ENCODE measurements around the gene RAD51AP2. TPM values are rescaled to one million over a fixed set of nuclear protein-coding genes. Genes with fewer than 3 reads are reported as not detected.

RAD51AP2 gene
- total and polyA plus RNA-seq, 2 of the 13 experiments (the other 11 are each of a cell fraction or from before 2014, with no cell fraction given) = 0.11 to 0.12 TPM

DNA sequence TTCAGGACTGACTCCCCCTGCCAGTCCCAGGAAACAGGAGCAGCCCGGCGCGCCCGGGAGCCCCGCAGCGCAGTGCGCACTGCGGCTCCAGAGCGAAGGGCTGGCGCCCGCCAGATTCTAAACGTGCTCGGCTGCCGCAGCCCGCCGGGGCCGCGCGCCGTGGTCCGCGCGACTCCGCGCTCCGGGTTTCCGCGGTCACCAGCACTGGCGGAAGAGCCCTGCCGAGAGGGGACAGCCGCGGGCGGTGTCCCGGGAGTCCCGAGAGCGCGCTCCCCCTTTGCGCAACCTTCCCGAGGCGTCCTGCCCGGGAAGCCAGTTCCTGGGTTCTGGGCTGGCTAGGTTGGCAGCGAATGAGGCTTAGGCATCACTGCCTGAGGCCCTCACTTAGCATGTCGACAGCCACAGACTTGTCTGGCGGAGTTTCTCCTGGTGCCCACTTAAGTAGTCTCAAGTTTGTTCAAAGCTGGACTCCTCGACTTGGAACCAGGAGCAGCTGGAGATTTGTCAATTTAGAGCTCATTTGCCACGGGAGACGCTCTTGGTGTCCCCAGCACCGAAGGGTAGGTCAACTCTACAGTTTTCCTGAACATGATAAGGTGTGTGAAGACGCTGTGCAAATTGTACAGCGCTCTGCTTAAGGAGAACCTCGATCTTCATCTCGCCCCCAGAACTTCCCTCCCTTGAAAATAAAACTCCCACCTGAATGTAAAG is 20.8 kb upstream of the RAD51AP2 start (continued):
- TF ChIP-seq, protein P1, sequence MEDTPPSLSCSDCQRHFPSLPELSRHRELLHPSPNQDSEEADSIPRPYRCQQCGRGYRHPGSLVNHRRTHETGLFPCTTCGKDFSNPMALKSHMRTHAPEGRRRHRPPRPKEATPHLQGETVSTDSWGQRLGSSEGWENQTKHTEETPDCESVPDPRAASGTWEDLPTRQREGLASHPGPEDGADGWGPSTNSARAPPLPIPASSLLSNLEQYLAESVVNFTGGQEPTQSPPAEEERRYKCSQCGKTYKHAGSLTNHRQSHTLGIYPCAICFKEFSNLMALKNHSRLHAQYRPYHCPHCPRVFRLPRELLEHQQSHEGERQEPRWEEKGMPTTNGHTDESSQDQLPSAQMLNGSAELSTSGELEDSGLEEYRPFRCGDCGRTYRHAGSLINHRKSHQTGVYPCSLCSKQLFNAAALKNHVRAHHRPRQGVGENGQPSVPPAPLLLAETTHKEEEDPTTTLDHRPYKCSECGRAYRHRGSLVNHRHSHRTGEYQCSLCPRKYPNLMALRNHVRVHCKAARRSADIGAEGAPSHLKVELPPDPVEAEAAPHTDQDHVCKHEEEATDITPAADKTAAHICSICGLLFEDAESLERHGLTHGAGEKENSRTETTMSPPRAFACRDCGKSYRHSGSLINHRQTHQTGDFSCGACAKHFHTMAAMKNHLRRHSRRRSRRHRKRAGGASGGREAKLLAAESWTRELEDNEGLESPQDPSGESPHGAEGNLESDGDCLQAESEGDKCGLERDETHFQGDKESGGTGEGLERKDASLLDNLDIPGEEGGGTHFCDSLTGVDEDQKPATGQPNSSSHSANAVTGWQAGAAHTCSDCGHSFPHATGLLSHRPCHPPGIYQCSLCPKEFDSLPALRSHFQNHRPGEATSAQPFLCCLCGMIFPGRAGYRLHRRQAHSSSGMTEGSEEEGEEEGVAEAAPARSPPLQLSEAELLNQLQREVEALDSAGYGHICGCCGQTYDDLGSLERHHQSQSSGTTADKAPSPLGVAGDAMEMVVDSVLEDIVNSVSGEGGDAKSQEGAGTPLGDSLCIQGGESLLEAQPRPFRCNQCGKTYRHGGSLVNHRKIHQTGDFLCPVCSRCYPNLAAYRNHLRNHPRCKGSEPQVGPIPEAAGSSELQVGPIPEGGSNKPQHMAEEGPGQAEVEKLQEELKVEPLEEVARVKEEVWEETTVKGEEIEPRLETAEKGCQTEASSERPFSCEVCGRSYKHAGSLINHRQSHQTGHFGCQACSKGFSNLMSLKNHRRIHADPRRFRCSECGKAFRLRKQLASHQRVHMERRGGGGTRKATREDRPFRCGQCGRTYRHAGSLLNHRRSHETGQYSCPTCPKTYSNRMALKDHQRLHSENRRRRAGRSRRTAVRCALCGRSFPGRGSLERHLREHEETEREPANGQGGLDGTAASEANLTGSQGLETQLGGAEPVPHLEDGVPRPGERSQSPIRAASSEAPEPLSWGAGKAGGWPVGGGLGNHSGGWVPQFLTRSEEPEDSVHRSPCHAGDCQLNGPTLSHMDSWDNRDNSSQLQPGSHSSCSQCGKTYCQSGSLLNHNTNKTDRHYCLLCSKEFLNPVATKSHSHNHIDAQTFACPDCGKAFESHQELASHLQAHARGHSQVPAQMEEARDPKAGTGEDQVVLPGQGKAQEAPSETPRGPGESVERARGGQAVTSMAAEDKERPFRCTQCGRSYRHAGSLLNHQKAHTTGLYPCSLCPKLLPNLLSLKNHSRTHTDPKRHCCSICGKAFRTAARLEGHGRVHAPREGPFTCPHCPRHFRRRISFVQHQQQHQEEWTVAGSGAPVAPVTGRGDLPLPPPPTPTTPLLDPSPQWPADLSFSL (CRISPR knock-in tag; IDR thresholded peaks at IDR 0.05) = no peak; the same call in 1 of the 2 replicates
- TF ChIP-seq ZSCAN29 (CRISPR knock-in tag; conservative IDR thresholded peaks at IDR 0.05) = peak; percentile 89
- TF ChIP-seq U2AF2 (IDR thresholded peaks at IDR 0.05; ENCODE audit: low read depth, low read length) = no peak
- no peak for TF ChIP-seq ZNF530 (CRISPR knock-in tag; IDR thresholded peaks at IDR 0.05; ENCODE audit: low read depth)
- peak; percentile 93 for TF ChIP-seq ZFP62 (CRISPR knock-in tag; IDR thresholded peaks at IDR 0.05)
- TF ChIP-seq ISX (CRISPR knock-in tag; conservative IDR thresholded peaks at IDR 0.05) = peak; percentile 97
- peak; percentile 91; the same call in 1 of the 2 replicates for TF ChIP-seq TSC22D2 (CRISPR knock-in tag; IDR thresholded peaks at IDR 0.05; ENCODE audit: borderline replicate concordance)
- no peak for TF ChIP-seq HOXA7 (CRISPR knock-in tag; IDR thresholded peaks at IDR 0.05)
- TF ChIP-seq, protein P2, sequence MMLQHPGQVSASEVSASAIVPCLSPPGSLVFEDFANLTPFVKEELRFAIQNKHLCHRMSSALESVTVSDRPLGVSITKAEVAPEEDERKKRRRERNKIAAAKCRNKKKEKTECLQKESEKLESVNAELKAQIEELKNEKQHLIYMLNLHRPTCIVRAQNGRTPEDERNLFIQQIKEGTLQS (CRISPR knock-in tag; IDR thresholded peaks at IDR 0.05) = 0 out of 2 replicates have a peak, but pooled peaks have one; percentile 55
- TF ChIP-seq, protein P3, sequence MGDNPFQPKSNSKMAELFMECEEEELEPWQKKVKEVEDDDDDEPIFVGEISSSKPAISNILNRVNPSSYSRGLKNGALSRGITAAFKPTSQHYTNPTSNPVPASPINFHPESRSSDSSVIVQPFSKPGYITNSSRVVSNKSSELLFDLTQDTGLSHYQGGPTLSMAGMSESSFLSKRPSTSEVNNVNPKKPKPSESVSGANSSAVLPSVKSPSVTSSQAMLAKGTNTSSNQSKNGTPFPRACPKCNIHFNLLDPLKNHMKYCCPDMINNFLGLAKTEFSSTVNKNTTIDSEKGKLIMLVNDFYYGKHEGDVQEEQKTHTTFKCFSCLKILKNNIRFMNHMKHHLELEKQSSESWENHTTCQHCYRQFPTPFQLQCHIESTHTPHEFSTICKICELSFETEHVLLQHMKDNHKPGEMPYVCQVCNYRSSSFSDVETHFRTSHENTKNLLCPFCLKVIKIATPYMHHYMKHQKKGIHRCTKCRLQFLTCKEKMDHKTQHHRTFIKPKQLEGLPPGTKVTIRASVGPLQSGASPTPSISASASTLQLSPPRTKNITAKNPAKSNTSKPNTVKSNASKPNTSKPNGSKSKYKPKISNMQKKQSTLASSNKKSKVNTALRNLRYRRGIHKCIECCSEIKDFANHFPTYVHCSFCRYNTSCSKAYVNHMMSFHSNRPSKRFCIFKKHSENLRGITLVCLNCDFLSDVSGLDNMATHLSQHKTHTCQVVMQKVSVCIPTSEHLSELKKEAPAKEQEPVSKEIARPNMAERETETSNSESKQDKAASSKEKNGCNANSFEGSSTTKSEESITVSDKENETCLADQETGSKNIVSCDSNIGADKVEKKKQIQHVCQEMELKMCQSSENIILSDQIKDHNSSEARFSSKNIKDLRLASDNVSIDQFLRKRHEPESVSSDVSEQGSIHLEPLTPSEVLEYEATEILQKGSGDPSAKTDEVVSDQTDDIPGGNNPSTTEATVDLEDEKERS (CRISPR knock-in tag; IDR thresholded peaks at IDR 0.05) = no peak
- TF ChIP-seq, protein P4, sequence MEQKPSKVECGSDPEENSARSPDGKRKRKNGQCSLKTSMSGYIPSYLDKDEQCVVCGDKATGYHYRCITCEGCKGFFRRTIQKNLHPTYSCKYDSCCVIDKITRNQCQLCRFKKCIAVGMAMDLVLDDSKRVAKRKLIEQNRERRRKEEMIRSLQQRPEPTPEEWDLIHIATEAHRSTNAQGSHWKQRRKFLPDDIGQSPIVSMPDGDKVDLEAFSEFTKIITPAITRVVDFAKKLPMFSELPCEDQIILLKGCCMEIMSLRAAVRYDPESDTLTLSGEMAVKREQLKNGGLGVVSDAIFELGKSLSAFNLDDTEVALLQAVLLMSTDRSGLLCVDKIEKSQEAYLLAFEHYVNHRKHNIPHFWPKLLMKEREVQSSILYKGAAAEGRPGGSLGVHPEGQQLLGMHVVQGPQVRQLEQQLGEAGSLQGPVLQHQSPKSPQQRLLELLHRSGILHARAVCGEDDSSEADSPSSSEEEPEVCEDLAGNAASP (CRISPR knock-in tag; IDR thresholded peaks at IDR 0.05; ENCODE audit: borderline replicate concordance) = peak; percentile 65
- TF ChIP-seq ZNF792 (CRISPR knock-in tag; IDR thresholded peaks at IDR 0.05) = no peak
- TF ChIP-seq ZNF367 (CRISPR knock-in tag; IDR thresholded peaks at IDR 0.05; ENCODE audit: borderline replicate concordance) = peak; percentile 91; the same call in 1 of the 2 replicates
- no peak for TF ChIP-seq ZNF7 (CRISPR knock-in tag; IDR thresholded peaks at IDR 0.05)
- TF ChIP-seq, protein P5, sequence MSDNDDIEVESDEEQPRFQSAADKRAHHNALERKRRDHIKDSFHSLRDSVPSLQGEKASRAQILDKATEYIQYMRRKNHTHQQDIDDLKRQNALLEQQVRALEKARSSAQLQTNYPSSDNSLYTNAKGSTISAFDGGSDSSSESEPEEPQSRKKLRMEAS (IDR thresholded peaks at IDR 0.05) = peak; percentile 93
- peak; percentile 75; the same call in 1 of the 2 replicates for TF ChIP-seq ZNF749 (CRISPR knock-in tag; IDR thresholded peaks at IDR 0.05; ENCODE audit: borderline replicate concordance)
- no peak for TF ChIP-seq SRSF9 (IDR thresholded peaks at IDR 0.05; ENCODE audit: borderline replicate concordance, insufficient read depth, low read depth, low read length, poor library complexity, severe bottlenecking)
- TF ChIP-seq ATM (IDR thresholded peaks at IDR 0.05; ENCODE audit: borderline replicate concordance) = no peak

Data from HepG2 (cell line).